ENCODE data around the gene SMAD9.

SMAD9 gene

GRCh38 chr13:36806102-36806501 lies 113.9 kb downstream of the SMAD9 start:
- Histone ChIP-seq H4K20me1 (ENCODE audit: insufficient read depth, low read length) (no peaks in the 10 kb centered on the region), H3K27me3 (replicated peaks; ENCODE audit: insufficient read depth, low read length) (no peaks in the 10 kb centered on the region), H3K9ac (ENCODE audit: low read length) (no peak overlapping the region), H3K36me3 (replicated peaks; ENCODE audit: insufficient read depth, low read length) (no peaks in the 10 kb centered on the region), H3K9me2 (replicated peaks; ENCODE audit: insufficient read depth, low read length) (no peaks in the 10 kb centered on the region), H3K4me3 (ENCODE audit: low read length) (no peak overlapping the region), H3F3A (ENCODE audit: insufficient read depth, low read length) (no peaks in the 10 kb centered on the region), H3K9me3 (replicated peaks; ENCODE audit: insufficient read depth, low read length) (no peaks in the 10 kb centered on the region), H3K4me2 (ENCODE audit: low read depth, low read length) (no peak overlapping the region), H2AFZ (ENCODE audit: low read length) (no peak overlapping the region), H3K79me2 (ENCODE audit: low read length) (no peaks in the 10 kb centered on the region), H3K27ac (ENCODE audit: low read length) (no peak overlapping the region), H3K4me1 (ENCODE audit: low read length) (no peaks in the 10 kb centered on the region)
- no peak for TF ChIP-seq CTCF (IDR thresholded peaks at IDR 0.05; ENCODE audit: low read length)
- no peak for TF ChIP-seq EZH2phosphoT487 (IDR thresholded peaks at IDR 0.05; ENCODE audit: low read length)
- TF ChIP-seq EZH2 (optimal IDR thresholded peaks at IDR 0.05; ENCODE audit: low read depth, low read length): no peak
- no peak for DNase-seq

GRCh38 chr13:36804588-36804987 lies 115.5 kb downstream of the SMAD9 start:
- H3F3A ChIP-seq (ENCODE audit: insufficient read depth, low read length): no peaks in the 10 kb centered on the region
- TF ChIP-seq EZH2phosphoT487 (IDR thresholded peaks at IDR 0.05; ENCODE audit: low read length): no peak
- TF ChIP-seq EZH2 (optimal IDR thresholded peaks at IDR 0.05; ENCODE audit: low read depth, low read length): no peak
- TF ChIP-seq CTCF (IDR thresholded peaks at IDR 0.05; ENCODE audit: low read length): no peak
- no peaks in the 10 kb centered on the region for H3K4me1 ChIP-seq (ENCODE audit: low read length)
- H3K79me2 ChIP-seq (ENCODE audit: low read length): no peaks in the 10 kb centered on the region
- H4K20me1 ChIP-seq (ENCODE audit: insufficient read depth, low read length): no peaks in the 10 kb centered on the region
- DNase-seq: no peak
- no peak overlapping the region for H3K9ac ChIP-seq (ENCODE audit: low read length)
- no peaks in the 10 kb centered on the region for H3K36me3 ChIP-seq (replicated peaks; ENCODE audit: insufficient read depth, low read length)
- no peak overlapping the region for H3K4me2 ChIP-seq (ENCODE audit: low read depth, low read length)
- H3K9me2 ChIP-seq (replicated peaks; ENCODE audit: insufficient read depth, low read length): no peaks in the 10 kb centered on the region
- no peak overlapping the region for H3K4me3 ChIP-seq (ENCODE audit: low read length)
- H3K27ac ChIP-seq (ENCODE audit: low read length): no peak overlapping the region
- H3K9me3 ChIP-seq (replicated peaks; ENCODE audit: insufficient read depth, low read length): no peaks in the 10 kb centered on the region
- H3K27me3 ChIP-seq (replicated peaks; ENCODE audit: insufficient read depth, low read length): no peaks in the 10 kb centered on the region
- H2AFZ ChIP-seq (ENCODE audit: low read length): no peak overlapping the region

- no peaks in the 10 kb centered on the region for H3F3A ChIP-seq (ENCODE audit: insufficient read depth, low read length)
- no peak overlapping the region for H2AFZ ChIP-seq (ENCODE audit: low read length)
- H3K27ac ChIP-seq (ENCODE audit: low read length): no peak overlapping the region
- H3K36me3 ChIP-seq (replicated peaks; ENCODE audit: insufficient read depth, low read length): no peaks in the 10 kb centered on the region
- no peaks in the 10 kb centered on the region for H4K20me1 ChIP-seq (ENCODE audit: insufficient read depth, low read length)
- H3K27me3 ChIP-seq (replicated peaks; ENCODE audit: insufficient read depth, low read length): no peaks in the 10 kb centered on the region
- TF ChIP-seq CTCF (IDR thresholded peaks at IDR 0.05; ENCODE audit: low read length) (no peak), EZH2 (optimal IDR thresholded peaks at IDR 0.05; ENCODE audit: low read depth, low read length) (no peak), EZH2phosphoT487 (IDR thresholded peaks at IDR 0.05; ENCODE audit: low read length) (no peak)
- no peaks in the 10 kb centered on the region for H3K4me1 ChIP-seq (ENCODE audit: low read length)
- H3K4me3 ChIP-seq (ENCODE audit: low read length): no peak overlapping the region
- no peak overlapping the region for H3K4me2 ChIP-seq (ENCODE audit: low read depth, low read length)
- H3K9me3 ChIP-seq (replicated peaks; ENCODE audit: insufficient read depth, low read length): no peaks in the 10 kb centered on the region
- no peak overlapping the region for H3K9ac ChIP-seq (ENCODE audit: low read length)
- no peak for DNase-seq
- no peaks in the 10 kb centered on the region for H3K9me2 ChIP-seq (replicated peaks; ENCODE audit: insufficient read depth, low read length)
- no peaks in the 10 kb centered on the region for H3K79me2 ChIP-seq (ENCODE audit: low read length)
These were observed 119.0 kb downstream of the SMAD9 start for GRCh38 chr13:36801035-36801434.
